Neural cell (in vitro differentiated cells): Measurements from ENCODE around the gene PAPOLA. TPM values are rescaled to one million over a fixed set of nuclear protein-coding genes. Genes with fewer than 3 reads are reported as not detected.

Experiments used
- H2AFZ ChIP-seq: fragments of 200-600, 300-800 bp; sonication (generic), shearing (Covaris generic); 2 replicates; pipeline ENCODE4 v1.6.0; 2014; ENCODE audit warnings: low read depth, mild to moderate bottlenecking, antibody characterized with exemption, low read length, moderate library complexity
- H3F3A ChIP-seq: fragments of 200-600 bp; shearing (Covaris generic); 2 replicates; pipeline ENCODE4 v1.6.1; 2016; ENCODE audit warnings: mild to moderate bottlenecking, moderate library complexity, mixed read lengths, antibody characterized with exemption, low read length; ENCODE audit not compliant: insufficient read depth, poor library complexity, severe bottlenecking
- H3K27ac ChIP-seq: fragments of 200-600, 300-800 bp; sonication (generic), shearing (Covaris generic); 2 replicates; pipeline ENCODE4 v1.5.1; 2014; ENCODE audit warnings: mild to moderate bottlenecking, low read length, moderate library complexity
- H3K27me3 ChIP-seq: fragments of 300-800, 200-600 bp; sonication (generic), shearing (Covaris generic); 2 replicates; pipeline ENCODE4 v1.6.0; 2014; ENCODE audit warnings: mild to moderate bottlenecking, low read depth, low read length, moderate library complexity; ENCODE audit not compliant: insufficient read depth
- H3K36me3 ChIP-seq: fragments of 300-800, 200-600 bp; sonication (generic), shearing (Covaris generic); 2 replicates; pipeline ENCODE4 v1.5.1; 2014; ENCODE audit warnings: mild to moderate bottlenecking, antibody characterized with exemption, low read length, moderate library complexity; ENCODE audit not compliant: insufficient read depth
- H3K4me2 ChIP-seq: fragments of 300-800, 200-600 bp; sonication (generic), shearing (Covaris generic); 2 replicates; pipeline ENCODE4 v1.6.0; 2014; ENCODE audit warnings: mild to moderate bottlenecking, low read length
- H3K4me3 ChIP-seq: fragments of 300-800, 200-600 bp; sonication (generic), shearing (Covaris generic); 2 replicates; pipeline ENCODE4 v1.5.1; 2014; ENCODE audit warnings: mild to moderate bottlenecking, low read length, moderate library complexity
- H3K79me2 ChIP-seq: fragments of 200-600 bp; shearing (Covaris generic); replicated peaks from 2 replicates; pipeline ENCODE4 v1.6.0; 2014; ENCODE audit warnings: mild to moderate bottlenecking, low read length, moderate library complexity; ENCODE audit not compliant: insufficient read depth
- H3K9ac ChIP-seq: fragments of 300-800, 200-600 bp; sonication (generic), shearing (Covaris generic); 2 replicates; pipeline ENCODE4 v1.6.1; 2016; ENCODE audit warnings: mild to moderate bottlenecking, low read length, mixed read lengths
- H3K9me2 ChIP-seq: fragments of 200-600 bp; shearing (Covaris generic); 2 replicates; pipeline ENCODE4 v1.6.1; 2016; ENCODE audit warnings: mild to moderate bottlenecking, low read length, mixed read lengths; ENCODE audit not compliant: insufficient read depth
- H3K9me3 ChIP-seq: fragments of 200-600, 300-800 bp; sonication (generic), shearing (Covaris generic); 2 replicates; pipeline ENCODE4 v1.6.1; 2016; ENCODE audit warnings: mild to moderate bottlenecking, mixed run types, low read length, moderate library complexity, mixed read lengths
- H4K20me1 ChIP-seq: fragments of 200-600 bp; shearing (Covaris generic); 2 replicates; pipeline ENCODE4 v1.6.1; 2016; ENCODE audit warnings: mild to moderate bottlenecking, mixed run types; ENCODE audit not compliant: insufficient read depth
- EP300 ChIP-seq: fragments of 450-650 bp; conservative IDR thresholded peaks from 2 replicates; pipeline ENCODE4 v1.6.1; 2014; ENCODE audit warnings: antibody characterized with exemption, mild to moderate bottlenecking, moderate library complexity; ENCODE audit not compliant: poor library complexity, severe bottlenecking
- EZH2 ChIP-seq: fragments of 200-600, 300-800 bp; shearing (Covaris generic), sonication (generic); IDR thresholded peaks from 2 replicates; pipeline ENCODE4 v1.6.1; 2014; ENCODE audit warnings: antibody characterized with exemption, low read length, borderline replicate concordance, mild to moderate bottlenecking; ENCODE audit not compliant: insufficient read depth, poor library complexity, severe bottlenecking
- MXI1 ChIP-seq: fragments of 450-650 bp; conservative IDR thresholded peaks from 2 replicates; pipeline ENCODE4 v1.6.1; 2014; ENCODE audit warnings: antibody characterized with exemption, mild to moderate bottlenecking; ENCODE audit not compliant: poor library complexity, severe bottlenecking
- POLR2AphosphoS5 ChIP-seq: IDR thresholded peaks from 2 replicates; pipeline ENCODE4 v1.6.1; 2012
- RAD21 ChIP-seq: fragments of 450-650 bp; conservative IDR thresholded peaks from 2 replicates; pipeline ENCODE4 v1.6.1; 2014; ENCODE audit warnings: antibody characterized with exemption, mild to moderate bottlenecking, moderate library complexity
- REST ChIP-seq: IDR thresholded peaks from 2 replicates; pipeline ENCODE4 v1.6.1; 2012; ENCODE audit warnings: borderline replicate concordance
- SMC3 ChIP-seq: fragments of 450-650 bp; conservative IDR thresholded peaks from 2 replicates; pipeline ENCODE4 v1.6.1; 2014; ENCODE audit warnings: antibody characterized with exemption, mild to moderate bottlenecking, moderate library complexity; ENCODE audit not compliant: poor library complexity
- TAF1 ChIP-seq: IDR thresholded peaks from 2 replicates; pipeline ENCODE4 v1.6.1; 2012; ENCODE audit warnings: low read depth
- polyA plus RNA-seq: library from polyadenylated mRNA; depleted of rRNA; stranded (reverse); fragments of >200 nt; gene quantifications from 2 replicates; pipeline ENCODE4 v1.2.3, GENCODE V29; 2014
- TF ChIP-seq, protein P1 (sequence below): fragments of 450-650 bp; IDR thresholded peaks from 2 replicates; pipeline ENCODE4 v1.5.1; 2014; ENCODE audit warnings: antibody characterized with exemption, mild to moderate bottlenecking, moderate library complexity; ENCODE audit not compliant: poor library complexity, severe bottlenecking

The PAPOLA gene
- polyA plus RNA-seq, 1 donor from 2014 or later, result 150 TPM

- Histone ChIP-seq H3K9me3 (no peaks in the 10 kb centered on the region), H3K4me3 (no peak overlapping the region), H4K20me1 (peaks cover 2% of the 10 kb centered on the region), H3K36me3 (no peaks in the 10 kb centered on the region), H3K9ac (no peak overlapping the region), H3K79me2 (peaks cover 98% of the 10 kb centered on the region), H3F3A (no peaks in the 10 kb centered on the region), H3K27me3 (no peaks in the 10 kb centered on the region), H3K9me2 (no peaks in the 10 kb centered on the region), H3K27ac (no peak overlapping the region), H3K4me2 (no peak overlapping the region), H2AFZ (no peak overlapping the region)
- no peak for TF ChIP-seq MXI1
- no peak for TF ChIP-seq EP300
- no peak for TF ChIP-seq POLR2AphosphoS5
- TF ChIP-seq, protein P1, sequence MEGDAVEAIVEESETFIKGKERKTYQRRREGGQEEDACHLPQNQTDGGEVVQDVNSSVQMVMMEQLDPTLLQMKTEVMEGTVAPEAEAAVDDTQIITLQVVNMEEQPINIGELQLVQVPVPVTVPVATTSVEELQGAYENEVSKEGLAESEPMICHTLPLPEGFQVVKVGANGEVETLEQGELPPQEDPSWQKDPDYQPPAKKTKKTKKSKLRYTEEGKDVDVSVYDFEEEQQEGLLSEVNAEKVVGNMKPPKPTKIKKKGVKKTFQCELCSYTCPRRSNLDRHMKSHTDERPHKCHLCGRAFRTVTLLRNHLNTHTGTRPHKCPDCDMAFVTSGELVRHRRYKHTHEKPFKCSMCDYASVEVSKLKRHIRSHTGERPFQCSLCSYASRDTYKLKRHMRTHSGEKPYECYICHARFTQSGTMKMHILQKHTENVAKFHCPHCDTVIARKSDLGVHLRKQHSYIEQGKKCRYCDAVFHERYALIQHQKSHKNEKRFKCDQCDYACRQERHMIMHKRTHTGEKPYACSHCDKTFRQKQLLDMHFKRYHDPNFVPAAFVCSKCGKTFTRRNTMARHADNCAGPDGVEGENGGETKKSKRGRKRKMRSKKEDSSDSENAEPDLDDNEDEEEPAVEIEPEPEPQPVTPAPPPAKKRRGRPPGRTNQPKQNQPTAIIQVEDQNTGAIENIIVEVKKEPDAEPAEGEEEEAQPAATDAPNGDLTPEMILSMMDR, result no peak
- no peak for TF ChIP-seq RAD21
- no peak for TF ChIP-seq REST
- no peak for TF ChIP-seq SMC3
- TF ChIP-seq TAF1, result no peak
- no peak for TF ChIP-seq EZH2
These were observed 9.0 kb downstream of the PAPOLA start for GRCh38 chr14:96511146-96511545.

- Histone ChIP-seq H3K79me2 (peaks cover 97% of the 10 kb centered on the region), H3K27me3 (no peaks in the 10 kb centered on the region), H3K9me2 (no peaks in the 10 kb centered on the region), H3K36me3 (no peaks in the 10 kb centered on the region), H3K9me3 (no peaks in the 10 kb centered on the region), H3K27ac (no peak overlapping the region), H4K20me1 (peaks cover 2% of the 10 kb centered on the region), H3F3A (no peaks in the 10 kb centered on the region), H3K4me3 (no peak overlapping the region), H3K9ac (no peak overlapping the region), H3K4me2 (no peak overlapping the region), H2AFZ (no peak overlapping the region)
- TF ChIP-seq RAD21, result no peak
- TF ChIP-seq EP300, result no peak
- no peak for TF ChIP-seq SMC3
These were observed 9.5 kb downstream of the PAPOLA start for GRCh38 chr14:96511667-96512066.

DNA sequence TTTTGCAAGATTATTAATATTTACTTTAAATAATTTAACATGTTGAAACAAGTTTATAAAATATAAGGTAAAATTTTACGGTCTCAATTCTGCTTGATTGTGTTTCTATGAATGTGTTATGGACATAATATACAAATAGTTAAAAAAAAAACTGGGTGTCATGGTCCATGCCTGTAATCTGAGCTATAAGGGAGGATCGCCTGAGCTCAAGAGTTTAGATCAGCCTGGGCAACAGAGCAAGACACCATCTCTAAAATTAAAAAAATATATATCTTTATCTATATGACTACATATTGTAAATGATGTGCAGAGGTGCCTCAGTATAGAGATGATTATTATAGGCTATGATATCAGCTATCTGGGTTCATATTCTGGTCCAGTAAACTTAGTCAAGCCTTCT is 9.9 kb downstream of the PAPOLA start:
- Histone ChIP-seq H3K4me3 (no peak overlapping the region), H3K9ac (no peak overlapping the region), H3K27me3 (no peaks in the 10 kb centered on the region), H3F3A (no peaks in the 10 kb centered on the region), H3K4me2 (no peak overlapping the region), H3K79me2 (peaks cover 97% of the 10 kb centered on the region), H3K9me2 (no peaks in the 10 kb centered on the region), H3K9me3 (no peaks in the 10 kb centered on the region), H2AFZ (no peak overlapping the region), H3K36me3 (no peaks in the 10 kb centered on the region), H4K20me1 (peaks cover 2% of the 10 kb centered on the region), H3K27ac (no peak overlapping the region)
- TF ChIP-seq MXI1 (no peak), POLR2AphosphoS5 (no peak), EP300 (no peak), RAD21 (no peak), EZH2 (no peak)
- TF ChIP-seq, protein P1, result no peak
